Measurements from ENCODE around the gene MITF. TPM values are rescaled to one million over a fixed set of nuclear protein-coding genes. Genes with fewer than 3 reads are reported as not detected.

MITF gene
- total RNA-seq, 1 donor from 2014 or later: 19.4 TPM

- no peak for TF ChIP-seq CTCF (IDR thresholded peaks at IDR 0.05; ENCODE audit: unreplicated experiment)
Measured at GRCh38 chr3:69878254-69878653, 139.0 kb downstream of the MITF start.

GRCh38 chr3:69879051-69879450 lies 139.8 kb downstream of the MITF start:
- Mint-ChIP-seq H3K27me3 (no peaks in the 10 kb centered on the region), H3K4me3 (ENCODE audit: low read depth) (no peak overlapping the region), H3K9me3 (ENCODE audit: low read depth) (no peaks in the 10 kb centered on the region), H3K27ac (no peak overlapping the region), H3K4me1 (ENCODE audit: low read depth) (peaks cover 21% of the 10 kb centered on the region), H3K36me3 (ENCODE audit: insufficient read depth) (peaks cover 2% of the 10 kb centered on the region)
- no peak for TF ChIP-seq CTCF (IDR thresholded peaks at IDR 0.05; ENCODE audit: unreplicated experiment)
- no peak for DNase-seq (ENCODE audit: low spot score, unreplicated experiment)

More at GRCh38 chr3:69878254-69878653, 139.0 kb downstream of the MITF start:
- H3K27ac Mint-ChIP-seq: no peak overlapping the region
- peaks cover 2% of the 10 kb centered on the region for H3K36me3 Mint-ChIP-seq (ENCODE audit: insufficient read depth)
- DNase-seq (ENCODE audit: low spot score, unreplicated experiment): no peak
- H3K27me3 Mint-ChIP-seq: no peaks in the 10 kb centered on the region
- H3K4me3 Mint-ChIP-seq (ENCODE audit: low read depth): no peak overlapping the region
- peaks cover 13% of the 10 kb centered on the region for H3K4me1 Mint-ChIP-seq (ENCODE audit: low read depth)
- H3K9me3 Mint-ChIP-seq (ENCODE audit: low read depth): no peaks in the 10 kb centered on the region

DNA sequence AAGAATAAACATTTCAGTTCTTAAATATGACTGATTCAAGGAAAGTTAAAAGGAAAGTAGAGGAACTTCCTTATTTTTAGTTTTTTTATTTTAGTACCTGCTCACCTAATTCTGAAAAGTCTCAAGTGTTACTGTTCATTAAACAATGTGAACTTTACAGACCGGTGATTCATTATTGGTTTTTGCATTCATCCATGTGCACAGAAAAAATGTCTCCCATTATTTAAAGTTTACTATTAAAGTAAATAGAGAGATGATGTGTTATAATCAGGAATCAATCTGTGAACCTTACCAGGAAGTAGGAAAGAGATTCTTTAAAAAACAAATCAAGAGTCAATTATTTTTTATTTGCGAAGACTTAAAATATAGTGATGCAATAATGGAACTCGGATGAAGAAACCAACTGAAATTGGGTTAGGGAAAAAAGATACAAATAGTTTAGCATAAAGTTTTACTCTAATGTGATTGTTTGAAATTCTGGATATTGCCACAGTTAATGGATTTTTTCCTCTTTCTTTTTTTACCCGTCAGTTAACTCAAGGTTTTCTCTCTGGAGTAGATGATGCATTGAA lies 140.9 kb downstream of the MITF start:
- no peaks in the 10 kb centered on the region for H3K9me3 Mint-ChIP-seq (ENCODE audit: low read depth)
- H3K36me3 Mint-ChIP-seq (ENCODE audit: insufficient read depth): peaks cover 2% of the 10 kb centered on the region
- no peak overlapping the region for H3K27ac Mint-ChIP-seq
- peaks cover 25% of the 10 kb centered on the region for H3K4me1 Mint-ChIP-seq (ENCODE audit: low read depth)
- no peak overlapping the region for H3K4me3 Mint-ChIP-seq (ENCODE audit: low read depth)
- TF ChIP-seq CTCF (IDR thresholded peaks at IDR 0.05; ENCODE audit: unreplicated experiment): no peak
- no peaks in the 10 kb centered on the region for H3K27me3 Mint-ChIP-seq
- no peak for DNase-seq (ENCODE audit: low spot score, unreplicated experiment)

DNA sequence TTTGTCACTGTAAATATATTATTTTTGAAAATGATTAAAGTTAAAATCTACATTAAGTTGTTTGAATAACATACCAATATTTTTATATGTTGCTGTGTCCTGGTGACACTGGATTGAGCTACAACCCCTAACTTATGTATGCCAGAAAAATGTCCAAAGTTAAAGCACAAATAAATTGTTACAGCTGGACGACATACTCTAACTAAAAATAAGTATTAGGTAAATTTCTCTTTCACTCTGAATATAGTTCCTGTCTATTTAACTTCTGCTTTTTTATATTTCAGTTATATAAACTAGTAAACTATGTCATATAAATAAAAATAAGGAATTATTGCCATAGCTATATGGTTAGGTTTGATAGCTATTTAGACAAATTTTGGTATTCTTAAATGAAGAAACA lies 141.8 kb downstream of the MITF start:
- H3K9me3 Mint-ChIP-seq (ENCODE audit: low read depth): no peaks in the 10 kb centered on the region
- no peaks in the 10 kb centered on the region for H3K27me3 Mint-ChIP-seq
- TF ChIP-seq CTCF (IDR thresholded peaks at IDR 0.05; ENCODE audit: unreplicated experiment): no peak
- peaks cover 25% of the 10 kb centered on the region for H3K4me1 Mint-ChIP-seq (ENCODE audit: low read depth)
- no peak overlapping the region for H3K27ac Mint-ChIP-seq
- peaks cover 2% of the 10 kb centered on the region for H3K36me3 Mint-ChIP-seq (ENCODE audit: insufficient read depth)
- no peak overlapping the region for H3K4me3 Mint-ChIP-seq (ENCODE audit: low read depth)
- DNase-seq (ENCODE audit: low spot score, unreplicated experiment): no peak

GRCh38 chr3:69881756-69882428 lies 142.6 kb downstream of the MITF start:
- TF ChIP-seq CTCF (IDR thresholded peaks at IDR 0.05; ENCODE audit: unreplicated experiment): no peak
- H3K4me3 Mint-ChIP-seq (ENCODE audit: low read depth): no peak overlapping the region
- peaks cover 2% of the 10 kb centered on the region for H3K36me3 Mint-ChIP-seq (ENCODE audit: insufficient read depth)
- no peak for DNase-seq (ENCODE audit: low spot score, unreplicated experiment)
- no peaks in the 10 kb centered on the region for H3K27me3 Mint-ChIP-seq
- H3K9me3 Mint-ChIP-seq (ENCODE audit: low read depth): no peaks in the 10 kb centered on the region
- H3K27ac Mint-ChIP-seq: no peak overlapping the region
- H3K4me1 Mint-ChIP-seq (ENCODE audit: low read depth): peaks cover 25% of the 10 kb centered on the region

Data from progenitor cell of endocrine pancreas (in vitro differentiated cells).